OCI-LY1 (cell line): Measurements from ENCODE around the gene MYO1A.

Experiments used
- H2AFZ ChIP-seq: fragments of 200-600 bp; sonication (generic), shearing (Covaris generic); 2 replicates; pipeline ENCODE4 v1.6.0; 2014; ENCODE audit warnings: antibody characterized with exemption, mild to moderate bottlenecking, low read length
- H3F3A ChIP-seq: fragments of 200-600 bp; sonication (generic), shearing (Covaris generic); 2 replicates; pipeline ENCODE4 v1.6.0; 2014; ENCODE audit warnings: mild to moderate bottlenecking, antibody characterized with exemption, low read length, moderate library complexity; ENCODE audit not compliant: insufficient read depth
- H3K27ac ChIP-seq: fragments of 200-600 bp; sonication (generic); 2 replicates; pipeline ENCODE4 v1.5.1; 2014; ENCODE audit warnings: low read length, mixed run types, mild to moderate bottlenecking, low read depth; ENCODE audit not compliant: poor library complexity, severe bottlenecking
- H3K27me3 ChIP-seq: fragments of 200-600 bp; sonication (generic); 2 replicates; pipeline ENCODE4 v1.6.0; 2014; ENCODE audit warnings: antibody characterized with exemption, mild to moderate bottlenecking, low read length, moderate library complexity; ENCODE audit not compliant: insufficient read depth
- H3K36me3 ChIP-seq: fragments of 200-600 bp; sonication (generic); 2 replicates; pipeline ENCODE4 v1.6.1; 2014; ENCODE audit warnings: mild to moderate bottlenecking, antibody characterized with exemption, low read length, moderate library complexity, mixed read lengths; ENCODE audit not compliant: insufficient read depth
- H3K4me1 ChIP-seq: fragments of 200-600 bp; sonication (generic); 2 replicates; pipeline ENCODE4 v1.5.1; 2014; ENCODE audit warnings: mild to moderate bottlenecking, low read length, moderate library complexity; ENCODE audit not compliant: insufficient read depth, severe bottlenecking
- H3K4me2 ChIP-seq: fragments of 200-600 bp; sonication (generic), shearing (Covaris generic); 2 replicates; pipeline ENCODE4 v1.6.1; 2014; ENCODE audit warnings: low read length
- H3K4me3 ChIP-seq: fragments of 200-600 bp; sonication (generic); 2 replicates; pipeline ENCODE4 v1.5.1; 2014; ENCODE audit warnings: low read length, low read depth, mild to moderate bottlenecking, mixed read lengths; ENCODE audit not compliant: poor library complexity, severe bottlenecking
- H3K79me2 ChIP-seq: fragments of 200-600 bp; shearing (Covaris generic); 2 replicates; pipeline ENCODE4 v1.6.1; 2016; ENCODE audit warnings: mixed run types, low read length, mixed read lengths; ENCODE audit not compliant: insufficient read depth
- H3K9ac ChIP-seq: fragments of 200-600 bp; sonication (generic), shearing (Covaris generic); 2 replicates; pipeline ENCODE4 v1.6.1; 2014; ENCODE audit warnings: mild to moderate bottlenecking, low read length, mixed read lengths
- H3K9me2 ChIP-seq: fragments of 200-600 bp; sonication (generic), shearing (Covaris generic); 2 replicates; pipeline ENCODE4 v1.6.1; 2014; ENCODE audit warnings: low read depth, mild to moderate bottlenecking, low read length, mixed read lengths
- H3K9me3 ChIP-seq: fragments of 200-600 bp; shearing (Covaris generic); 2 replicates; pipeline ENCODE4 v1.6.1; 2014; ENCODE audit warnings: low read length, mixed read lengths
- H4K20me1 ChIP-seq: fragments of 200-600 bp; sonication (generic), shearing (Covaris generic); 2 replicates; pipeline ENCODE4 v1.6.0; 2016; ENCODE audit warnings: mild to moderate bottlenecking, low read length; ENCODE audit not compliant: insufficient read depth
- EZH2 ChIP-seq: fragments of 200-600 bp; sonication (generic), shearing (Covaris generic); IDR thresholded peaks from 2 replicates; pipeline ENCODE4 v1.8.0; 2017; ENCODE audit warnings: borderline replicate concordance, mixed run types, mild to moderate bottlenecking, antibody characterized with exemption, low read length, moderate library complexity, mixed read lengths
- TF ChIP-seq, protein P1 (sequence below): fragments of 200-600 bp; sonication (generic), shearing (Covaris generic); IDR thresholded peaks from 2 replicates; pipeline ENCODE4 v1.5.1; 2017; ENCODE audit warnings: mild to moderate bottlenecking, antibody characterized with exemption, low read length, moderate library complexity, mixed read lengths

MYO1A gene

DNA sequence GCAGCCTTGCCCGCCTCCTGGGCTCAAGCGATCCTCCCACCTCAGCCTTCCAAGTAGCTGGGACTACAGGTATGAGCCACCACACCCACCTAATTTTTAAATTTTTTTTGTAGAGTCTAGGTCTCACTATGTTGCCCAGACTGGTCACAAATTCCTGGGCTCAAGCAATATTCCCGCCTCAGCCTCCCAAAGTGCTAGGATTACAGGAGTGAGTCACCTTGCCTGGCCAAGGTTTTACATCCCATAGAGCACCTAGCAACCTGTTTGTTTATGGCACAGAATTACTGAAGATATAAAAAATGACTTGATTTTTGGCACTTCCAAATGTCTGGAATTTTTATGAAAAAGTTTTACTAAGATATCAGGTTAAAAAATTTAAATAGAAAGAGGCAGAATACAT is 16.5 kb downstream of the MYO1A start:
- peaks cover 17% of the 10 kb centered on the region; the same call in 1 of the 2 replicates for H3K27me3 ChIP-seq
- H3K79me2 ChIP-seq, result no peaks in the 10 kb centered on the region

DNA sequence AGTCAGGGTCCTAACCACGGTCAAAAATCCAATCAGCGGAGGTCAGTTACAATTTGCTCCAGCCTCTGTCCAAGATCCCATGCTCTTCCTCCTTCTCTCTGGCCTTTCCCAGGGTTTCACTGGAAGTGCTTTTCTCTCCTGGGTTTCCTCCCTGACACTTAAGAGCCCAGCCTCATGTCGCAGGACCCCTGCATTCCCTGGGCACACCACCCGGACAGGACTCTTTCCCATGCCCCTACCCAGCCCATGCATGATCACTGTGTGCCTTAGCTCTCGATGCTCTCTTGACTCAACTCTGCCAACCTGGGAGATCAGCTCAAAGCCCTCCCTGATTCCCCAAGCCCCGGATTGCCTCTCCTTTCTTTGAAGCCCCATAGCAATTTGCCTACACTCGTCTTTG is 18.1 kb downstream of the MYO1A start:
- Histone ChIP-seq H3K36me3 (no peaks in the 10 kb centered on the region), H3K4me3 (peak overlapping the region; percentile 21), H3K27ac (no peak overlapping the region), H2AFZ (no peak overlapping the region), H3K4me2 (peak overlapping the region; percentile 33; the same call in 1 of the 2 replicates), H3K79me2 (no peaks in the 10 kb centered on the region), H3K4me1 (peaks cover 22% of the 10 kb centered on the region), H3F3A (no peaks in the 10 kb centered on the region), H3K27me3 (peaks cover 10% of the 10 kb centered on the region; the same call in 1 of the 2 replicates), H3K9ac (no peak overlapping the region; the same call in 1 of the 2 replicates), H4K20me1 (no peaks in the 10 kb centered on the region), H3K9me2 (no peaks in the 10 kb centered on the region), H3K9me3 (no peaks in the 10 kb centered on the region)
- TF ChIP-seq, protein P1, sequence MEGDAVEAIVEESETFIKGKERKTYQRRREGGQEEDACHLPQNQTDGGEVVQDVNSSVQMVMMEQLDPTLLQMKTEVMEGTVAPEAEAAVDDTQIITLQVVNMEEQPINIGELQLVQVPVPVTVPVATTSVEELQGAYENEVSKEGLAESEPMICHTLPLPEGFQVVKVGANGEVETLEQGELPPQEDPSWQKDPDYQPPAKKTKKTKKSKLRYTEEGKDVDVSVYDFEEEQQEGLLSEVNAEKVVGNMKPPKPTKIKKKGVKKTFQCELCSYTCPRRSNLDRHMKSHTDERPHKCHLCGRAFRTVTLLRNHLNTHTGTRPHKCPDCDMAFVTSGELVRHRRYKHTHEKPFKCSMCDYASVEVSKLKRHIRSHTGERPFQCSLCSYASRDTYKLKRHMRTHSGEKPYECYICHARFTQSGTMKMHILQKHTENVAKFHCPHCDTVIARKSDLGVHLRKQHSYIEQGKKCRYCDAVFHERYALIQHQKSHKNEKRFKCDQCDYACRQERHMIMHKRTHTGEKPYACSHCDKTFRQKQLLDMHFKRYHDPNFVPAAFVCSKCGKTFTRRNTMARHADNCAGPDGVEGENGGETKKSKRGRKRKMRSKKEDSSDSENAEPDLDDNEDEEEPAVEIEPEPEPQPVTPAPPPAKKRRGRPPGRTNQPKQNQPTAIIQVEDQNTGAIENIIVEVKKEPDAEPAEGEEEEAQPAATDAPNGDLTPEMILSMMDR, result no peak
- TF ChIP-seq EZH2, result no peak

More for the DNA sequence above, 16.5 kb downstream of the MYO1A start:
- Histone ChIP-seq H3K9me3 (no peaks in the 10 kb centered on the region), H3K4me3 (no peak overlapping the region), H3K9me2 (no peaks in the 10 kb centered on the region), H3K36me3 (no peaks in the 10 kb centered on the region), H3K4me1 (peaks cover 13% of the 10 kb centered on the region), H4K20me1 (no peaks in the 10 kb centered on the region), H3F3A (no peaks in the 10 kb centered on the region), H3K4me2 (no peak overlapping the region), H3K9ac (no peak overlapping the region), H3K27ac (no peak overlapping the region), H2AFZ (no peak overlapping the region)
- TF ChIP-seq, protein P1, result no peak
- no peak for TF ChIP-seq EZH2

DNA sequence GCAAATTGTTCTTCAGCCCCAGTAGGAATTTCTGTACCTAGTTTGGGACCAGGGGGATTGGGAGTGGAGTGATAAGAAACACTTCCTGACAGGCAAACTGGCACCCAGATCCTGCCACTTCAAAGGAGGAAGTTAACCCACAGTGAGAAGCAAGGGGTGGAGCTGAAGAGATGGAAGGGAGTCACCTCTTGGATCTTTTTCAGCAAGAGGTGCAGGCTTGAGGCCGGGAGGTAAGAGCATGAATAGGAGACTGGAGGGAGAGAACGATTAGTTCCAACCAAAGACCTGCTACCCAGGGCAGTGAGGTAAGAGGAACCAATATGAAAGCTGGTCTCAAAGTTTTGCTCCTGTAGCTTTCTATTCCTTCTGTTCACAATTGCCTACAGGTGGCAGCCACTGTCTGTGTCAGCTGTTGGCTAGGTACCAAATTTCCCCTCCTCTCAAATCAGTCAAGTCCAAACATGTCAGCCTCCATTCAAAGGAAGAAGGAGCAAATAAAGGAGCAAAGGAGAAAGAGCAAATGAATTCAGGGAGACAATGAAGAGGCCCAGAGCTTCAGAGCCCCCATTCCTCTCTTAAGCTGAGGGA is 18.7 kb downstream of the MYO1A start:
- Histone ChIP-seq H4K20me1 (no peaks in the 10 kb centered on the region), H3K27ac (no peak overlapping the region), H2AFZ (no peak overlapping the region), H3K79me2 (no peaks in the 10 kb centered on the region), H3K4me1 (peaks cover 22% of the 10 kb centered on the region), H3K9ac (no peak overlapping the region; the same call in 1 of the 2 replicates), H3K9me3 (no peaks in the 10 kb centered on the region), H3F3A (no peaks in the 10 kb centered on the region), H3K9me2 (no peaks in the 10 kb centered on the region), H3K27me3 (peaks cover 7% of the 10 kb centered on the region; the same call in 1 of the 2 replicates), H3K4me2 (peak overlapping the region; percentile 33; the same call in 1 of the 2 replicates), H3K36me3 (no peaks in the 10 kb centered on the region), H3K4me3 (peak overlapping the region; percentile 21)
- no peak for TF ChIP-seq EZH2
- TF ChIP-seq, protein P1, result peak; percentile 54
